HepG2 (cell line): ENCODE data around the gene PRKCZ. TPM values are rescaled to one million over a fixed set of nuclear protein-coding genes. Genes with fewer than 3 reads are reported as not detected.

ENCODE experiments used
- ARNT2 ChIP-seq: sonication (generic); formaldehyde crosslinking; IDR thresholded peaks from 2 replicates; pipeline ENCODE4 v1.8.0; 2022; ENCODE audit warnings: mild to moderate bottlenecking, low read depth, missing genetic modification reagents, moderate library complexity
- CENPT ChIP-seq: sonication (generic); formaldehyde crosslinking; IDR thresholded peaks from 2 replicates; pipeline ENCODE4 v1.8.0; 2022; ENCODE audit warnings: low read depth, mild to moderate bottlenecking, moderate library complexity, missing genetic modification reagents
- GTF2F1 ChIP-seq: fragments of 150-350 bp; IDR thresholded peaks from 2 replicates; pipeline ENCODE4 v1.6.1; 2014; ENCODE audit warnings: low read length
- JUNB ChIP-seq: sonication (generic); formaldehyde crosslinking; IDR thresholded peaks from 2 replicates; pipeline ENCODE4 v1.8.0; 2022; ENCODE audit warnings: missing genetic modification reagents, mild to moderate bottlenecking, borderline replicate concordance
- MBD4 ChIP-seq: IDR thresholded peaks from 2 replicates; pipeline ENCODE4 v1.6.1; 2012; ENCODE audit warnings: low read length, inconsistent platforms, borderline replicate concordance
- NCOA5 ChIP-seq: sonication (generic); formaldehyde crosslinking; IDR thresholded peaks from 2 replicates; pipeline ENCODE4 v1.4.0; 2020; ENCODE audit warnings: missing genetic modification reagents
- NONO ChIP-seq, 2 experiments: fragments of 450-650 bp in 1 of 2; sonication (generic) in 1 of 2; formaldehyde crosslinking in 1 of 2; IDR thresholded peaks in 1 of 2; conservative IDR thresholded peaks in 1 of 2; 2 replicates each; pipeline versions ENCODE4 v1.6.1 to v1.8.0; 2017 to 2022; ENCODE audit warnings: mild to moderate bottlenecking in 1 of 2, missing genetic modification reagents in 1 of 2, moderate library complexity in 1 of 2
- RBM22 ChIP-seq: fragments of 200-400 bp; formaldehyde crosslinking; optimal IDR thresholded peaks from 2 replicates; pipeline ENCODE3; 2017; ENCODE audit warnings: mild to moderate bottlenecking, low read length, moderate library complexity
- RELA ChIP-seq: sonication (generic); formaldehyde crosslinking; IDR thresholded peaks from 2 replicates; pipeline ENCODE4 v1.4.0; 2020; ENCODE audit warnings: missing genetic modification reagents
- SP5 ChIP-seq: IDR thresholded peaks from 2 replicates; pipeline ENCODE4 v1.6.1; 2016; ENCODE audit warnings: low read depth, borderline replicate concordance
- TMF1 ChIP-seq: sonication (generic); formaldehyde crosslinking; IDR thresholded peaks from 2 replicates; pipeline ENCODE4 v1.8.1; 2022; ENCODE audit warnings: low read depth, missing genetic modification reagents
- TSC22D2 ChIP-seq: sonication (generic); formaldehyde crosslinking; IDR thresholded peaks from 2 replicates; pipeline ENCODE4 v1.5.1; 2020; ENCODE audit warnings: missing genetic modification reagents, mild to moderate bottlenecking, borderline replicate concordance
- ZBTB7A ChIP-seq: sonication (generic); formaldehyde crosslinking; IDR thresholded peaks from 2 replicates; pipeline ENCODE4 v1.8.0; 2022; ENCODE audit warnings: mild to moderate bottlenecking, missing genetic modification reagents
- ZNF3 ChIP-seq: IDR thresholded peaks from 2 replicates; pipeline ENCODE4 v1.7.0; 2017; ENCODE audit warnings: inconsistent platforms
- ZNF501 ChIP-seq: sonication (generic); formaldehyde crosslinking; IDR thresholded peaks from 2 replicates; pipeline ENCODE4 v1.5.1; 2020; ENCODE audit warnings: mild to moderate bottlenecking, moderate library complexity, missing genetic modification reagents
- polyA plus RNA-seq, 8 experiments: library from polyadenylated mRNA; depleted of rRNA in 3 of 8; stranded (reverse) in 7 of 8; unstranded in 1 of 8; fragments of >200 nt; fragmentation: Illumina TruSeq in 4 of 8; extraction: Trizol in 4 of 8; gene quantifications; 2 replicates each; pipeline versions ENCODE4 v1.2.1 to v1.2.3, GENCODE V29; 2011 to 2016; ENCODE audit warnings: low read depth in 4 of 8, missing spikeins in 1 of 8, mixed read lengths in 1 of 8; ENCODE audit not compliant: insufficient read depth in 1 of 8
- total RNA-seq, 5 experiments: library from RNA; depleted of rRNA; stranded (reverse); fragments of >200 nt; fragmentation: Illumina TruSeq; extraction: Trizol; gene quantifications; 2 replicates each; pipeline ENCODE4 v1.2.3, GENCODE V29; 2016; ENCODE audit warnings: low read depth in 1 of 5
- TF ChIP-seq, protein P1 (sequence below), 2 experiments: sonication (generic) in 1 of 2; formaldehyde crosslinking in 1 of 2; IDR thresholded peaks; 2 replicates each; pipeline versions ENCODE4 v1.5.1 to v1.6.1; 2011 to 2020; ENCODE audit warnings: borderline replicate concordance in 1 of 2, low read depth in 1 of 2, low read length in 1 of 2, mild to moderate bottlenecking in 1 of 2, missing genetic modification reagents in 1 of 2, moderate library complexity in 1 of 2
- TF ChIP-seq, protein P2 (sequence below): sonication (generic); formaldehyde crosslinking; IDR thresholded peaks from 2 replicates; pipeline ENCODE4 v1.4.0; 2020; ENCODE audit warnings: missing genetic modification reagents, low read depth, mild to moderate bottlenecking, borderline replicate concordance
- TF ChIP-seq, protein P3 (sequence below): sonication (generic); formaldehyde crosslinking; IDR thresholded peaks from 2 replicates; pipeline ENCODE4 v1.8.1; 2023; ENCODE audit warnings: mild to moderate bottlenecking, missing genetic modification reagents
- TF ChIP-seq, protein P4 (sequence below), 2 experiments: fragments of 450-650 bp in 1 of 2; sonication (generic) in 1 of 2; formaldehyde crosslinking; IDR thresholded peaks; 2 replicates each; pipeline versions ENCODE4 v1.5.0 to v1.8.0; 2020 to 2022; ENCODE audit warnings: mild to moderate bottlenecking in 1 of 2, missing genetic modification reagents in 1 of 2
- TF ChIP-seq, protein P5 (sequence below): sonication (generic); IDR thresholded peaks from 2 replicates; pipeline ENCODE4 v1.6.1; 2016; ENCODE audit warnings: low read depth, borderline replicate concordance
- TF ChIP-seq, protein P6 (sequence below): sonication (generic); formaldehyde crosslinking; IDR thresholded peaks from 2 replicates; pipeline ENCODE4 v1.8.1; 2023; ENCODE audit warnings: missing genetic modification reagents, inconsistent platforms, borderline replicate concordance

Gene PRKCZ
- total and polyA plus RNA-seq, 2 of the 13 experiments (the other 11 are each of a cell fraction or from before 2014, with no cell fraction given): 34.7 to 85.2 TPM

DNA sequence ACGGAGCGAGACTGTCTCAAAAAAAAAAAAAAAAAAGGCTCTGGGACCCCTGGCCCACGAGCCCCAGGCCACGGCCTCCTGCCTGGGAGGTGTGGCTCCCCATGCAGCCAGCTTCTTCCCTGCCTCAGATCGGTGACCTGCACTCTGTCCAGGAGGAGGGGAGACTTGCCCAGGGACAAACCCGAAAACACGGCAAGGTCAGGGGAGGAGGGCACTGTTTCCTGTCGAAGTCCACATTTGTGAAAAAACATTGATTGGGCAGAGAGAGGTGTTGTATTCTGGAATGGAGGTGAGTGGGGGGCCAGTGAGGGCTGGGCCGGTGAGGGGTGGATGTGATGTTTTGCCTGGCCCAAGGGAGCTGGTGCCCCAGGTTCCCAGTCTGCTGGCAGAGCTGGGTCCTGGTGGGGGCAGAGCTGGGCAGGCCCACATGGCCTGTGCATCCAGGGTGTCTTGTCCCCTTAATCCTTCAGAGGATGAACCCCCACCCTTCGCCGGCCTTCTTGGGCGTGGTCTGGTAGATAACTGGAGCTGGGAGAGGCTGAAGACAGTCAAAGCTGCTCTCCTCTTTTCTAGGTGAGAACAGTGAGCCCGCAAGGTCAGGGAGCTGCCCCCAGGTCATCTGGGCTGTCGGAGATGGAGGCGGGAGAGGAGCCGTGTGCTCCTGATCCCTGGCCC, 156.7 kb downstream of the PRKCZ start (continued):
- TF ChIP-seq, protein P1, sequence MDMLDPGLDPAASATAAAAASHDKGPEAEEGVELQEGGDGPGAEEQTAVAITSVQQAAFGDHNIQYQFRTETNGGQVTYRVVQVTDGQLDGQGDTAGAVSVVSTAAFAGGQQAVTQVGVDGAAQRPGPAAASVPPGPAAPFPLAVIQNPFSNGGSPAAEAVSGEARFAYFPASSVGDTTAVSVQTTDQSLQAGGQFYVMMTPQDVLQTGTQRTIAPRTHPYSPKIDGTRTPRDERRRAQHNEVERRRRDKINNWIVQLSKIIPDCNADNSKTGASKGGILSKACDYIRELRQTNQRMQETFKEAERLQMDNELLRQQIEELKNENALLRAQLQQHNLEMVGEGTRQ (IDR thresholded peaks at IDR 0.05; ENCODE audit: low read depth, low read length): no peak
- TF ChIP-seq, protein P1 (CRISPR knock-in tag; IDR thresholded peaks at IDR 0.05; ENCODE audit: borderline replicate concordance): no peak
- TF ChIP-seq ZNF501 (CRISPR knock-in tag) (no peak), ZNF3 (no peak), MBD4 (no peak), SP5 (no peak), NCOA5 (CRISPR knock-in tag) (no peak), RBM22 (no peak), JUNB (CRISPR knock-in tag) (no peak), ZBTB7A (CRISPR knock-in tag) (0 out of 2 replicates have a peak, but pooled peaks have one; percentile 39), RELA (CRISPR knock-in tag) (no peak), TSC22D2 (CRISPR knock-in tag) (no peak), GTF2F1 (no peak), NONO (IDR thresholded peaks at IDR 0.05) (no peak), NONO (CRISPR knock-in tag; conservative IDR thresholded peaks at IDR 0.05) (no peak; the same call in 1 of the 2 replicates), ARNT2 (CRISPR knock-in tag) (no peak), CENPT (no peak), TMF1 (no peak)
- TF ChIP-seq, protein P2, sequence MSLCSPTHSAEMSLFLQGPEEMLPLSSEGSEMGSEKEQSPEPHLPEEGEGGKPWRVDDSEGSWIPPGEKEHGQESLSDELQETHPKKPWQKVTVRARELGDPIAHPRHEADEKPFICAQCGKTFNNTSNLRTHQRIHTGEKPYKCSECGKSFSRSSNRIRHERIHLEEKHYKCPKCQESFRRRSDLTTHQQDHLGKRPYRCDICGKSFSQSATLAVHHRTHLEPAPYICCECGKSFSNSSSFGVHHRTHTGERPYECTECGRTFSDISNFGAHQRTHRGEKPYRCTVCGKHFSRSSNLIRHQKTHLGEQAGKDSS: no peak
- TF ChIP-seq, protein P3, sequence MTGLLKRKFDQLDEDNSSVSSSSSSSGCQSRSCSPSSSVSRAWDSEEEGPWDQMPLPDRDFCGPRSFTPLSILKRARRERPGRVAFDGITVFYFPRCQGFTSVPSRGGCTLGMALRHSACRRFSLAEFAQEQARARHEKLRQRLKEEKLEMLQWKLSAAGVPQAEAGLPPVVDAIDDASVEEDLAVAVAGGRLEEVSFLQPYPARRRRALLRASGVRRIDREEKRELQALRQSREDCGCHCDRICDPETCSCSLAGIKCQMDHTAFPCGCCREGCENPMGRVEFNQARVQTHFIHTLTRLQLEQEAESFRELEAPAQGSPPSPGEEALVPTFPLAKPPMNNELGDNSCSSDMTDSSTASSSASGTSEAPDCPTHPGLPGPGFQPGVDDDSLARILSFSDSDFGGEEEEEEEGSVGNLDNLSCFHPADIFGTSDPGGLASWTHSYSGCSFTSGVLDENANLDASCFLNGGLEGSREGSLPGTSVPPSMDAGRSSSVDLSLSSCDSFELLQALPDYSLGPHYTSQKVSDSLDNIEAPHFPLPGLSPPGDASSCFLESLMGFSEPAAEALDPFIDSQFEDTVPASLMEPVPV: no peak
- TF ChIP-seq, protein P4, sequence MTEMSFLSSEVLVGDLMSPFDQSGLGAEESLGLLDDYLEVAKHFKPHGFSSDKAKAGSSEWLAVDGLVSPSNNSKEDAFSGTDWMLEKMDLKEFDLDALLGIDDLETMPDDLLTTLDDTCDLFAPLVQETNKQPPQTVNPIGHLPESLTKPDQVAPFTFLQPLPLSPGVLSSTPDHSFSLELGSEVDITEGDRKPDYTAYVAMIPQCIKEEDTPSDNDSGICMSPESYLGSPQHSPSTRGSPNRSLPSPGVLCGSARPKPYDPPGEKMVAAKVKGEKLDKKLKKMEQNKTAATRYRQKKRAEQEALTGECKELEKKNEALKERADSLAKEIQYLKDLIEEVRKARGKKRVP (CRISPR knock-in tag; IDR thresholded peaks at IDR 0.05): no peak
- TF ChIP-seq, protein P5, sequence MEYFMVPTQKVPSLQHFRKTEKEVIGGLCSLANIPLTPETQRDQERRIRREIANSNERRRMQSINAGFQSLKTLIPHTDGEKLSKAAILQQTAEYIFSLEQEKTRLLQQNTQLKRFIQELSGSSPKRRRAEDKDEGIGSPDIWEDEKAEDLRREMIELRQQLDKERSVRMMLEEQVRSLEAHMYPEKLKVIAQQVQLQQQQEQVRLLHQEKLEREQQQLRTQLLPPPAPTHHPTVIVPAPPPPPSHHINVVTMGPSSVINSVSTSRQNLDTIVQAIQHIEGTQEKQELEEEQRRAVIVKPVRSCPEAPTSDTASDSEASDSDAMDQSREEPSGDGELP: no peak
- TF ChIP-seq, protein P6, sequence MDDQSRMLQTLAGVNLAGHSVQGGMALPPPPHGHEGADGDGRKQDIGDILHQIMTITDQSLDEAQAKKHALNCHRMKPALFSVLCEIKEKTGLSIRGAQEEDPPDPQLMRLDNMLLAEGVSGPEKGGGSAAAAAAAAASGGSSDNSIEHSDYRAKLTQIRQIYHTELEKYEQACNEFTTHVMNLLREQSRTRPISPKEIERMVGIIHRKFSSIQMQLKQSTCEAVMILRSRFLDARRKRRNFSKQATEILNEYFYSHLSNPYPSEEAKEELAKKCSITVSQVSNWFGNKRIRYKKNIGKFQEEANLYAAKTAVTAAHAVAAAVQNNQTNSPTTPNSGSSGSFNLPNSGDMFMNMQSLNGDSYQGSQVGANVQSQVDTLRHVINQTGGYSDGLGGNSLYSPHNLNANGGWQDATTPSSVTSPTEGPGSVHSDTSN (CRISPR knock-in tag): no peak
